ENCODE data around the gene RPP38.

RPP38 gene

DNA sequence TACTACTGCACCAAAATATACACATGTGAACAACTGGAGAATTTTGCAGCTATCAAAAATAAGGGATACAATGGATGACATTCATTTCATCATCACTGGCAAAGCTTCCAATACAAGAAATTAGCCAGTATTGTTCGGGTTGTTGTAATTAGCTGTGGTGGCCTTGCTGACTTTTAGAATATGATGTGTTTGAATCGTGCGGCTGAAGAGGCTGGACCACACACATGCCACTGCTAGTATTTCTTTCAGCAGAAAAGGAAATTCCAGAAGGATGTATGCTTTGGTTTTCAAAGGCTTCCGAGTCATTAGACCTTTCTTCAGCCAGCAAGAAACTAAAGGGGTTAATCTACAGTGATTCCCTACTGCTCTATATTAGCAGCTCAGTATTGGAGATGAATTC is 16.6 kb downstream of the RPP38 start:
- no peak for FAIRE-seq

DNA sequence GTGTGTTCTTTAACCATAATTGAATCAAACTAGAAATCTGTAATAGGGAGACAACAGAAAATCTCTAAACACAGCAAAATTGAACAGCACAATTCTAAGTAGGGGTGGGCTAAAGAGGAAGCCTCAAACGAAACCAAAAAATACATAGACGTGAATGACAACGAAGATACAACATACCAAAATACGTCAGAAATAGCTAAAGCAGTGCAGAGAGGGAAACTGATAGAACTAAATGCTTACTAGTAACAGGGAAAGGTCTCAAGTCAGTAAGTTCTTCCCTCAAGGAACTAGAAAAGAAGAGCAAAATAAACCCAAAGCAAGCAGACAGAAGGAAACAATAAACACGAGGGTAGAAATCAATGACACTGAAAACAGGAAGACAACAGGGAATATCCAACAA is 19.1 kb downstream of the RPP38 start:
- no peak for FAIRE-seq

DNA sequence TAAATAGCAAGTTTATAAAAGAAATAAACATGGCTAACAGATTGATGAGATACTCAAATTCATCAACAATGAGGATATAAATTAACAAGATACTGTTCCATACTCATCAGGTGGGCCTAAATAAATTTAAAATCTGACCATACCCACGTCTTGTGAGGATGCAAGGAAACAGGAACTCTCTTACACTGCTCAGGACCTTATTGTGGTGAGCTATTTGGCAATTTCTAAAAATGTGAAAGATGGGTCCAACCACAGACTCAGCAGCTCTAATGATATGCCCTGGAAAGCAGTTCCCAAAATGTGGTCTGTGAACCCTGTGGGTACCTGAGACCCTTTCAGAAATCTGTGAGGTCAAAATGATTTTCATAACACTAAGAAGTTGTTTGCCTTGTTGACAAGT is 21.5 kb downstream of the RPP38 start:
- FAIRE-seq: no peak

DNA sequence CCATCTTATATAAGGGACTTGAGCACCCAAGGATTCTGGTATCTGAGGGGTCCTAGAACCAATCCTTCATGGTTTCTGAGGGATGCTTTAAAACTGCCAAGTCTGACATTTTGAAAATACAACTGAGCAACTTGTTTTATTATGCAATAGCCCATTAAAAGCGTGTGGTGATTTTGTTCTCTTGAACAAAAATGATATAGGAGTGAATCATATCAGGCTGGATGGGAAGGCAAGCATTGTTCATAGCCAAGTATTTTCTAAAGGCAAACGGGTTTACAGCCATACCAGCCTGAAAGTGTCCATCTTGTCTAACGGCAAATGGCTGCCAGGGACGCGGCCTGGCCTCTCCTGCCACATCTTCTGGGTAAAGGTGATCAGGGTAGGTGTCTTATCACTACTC is 23.4 kb downstream of the RPP38 start:
- FAIRE-seq: no peak

DNA sequence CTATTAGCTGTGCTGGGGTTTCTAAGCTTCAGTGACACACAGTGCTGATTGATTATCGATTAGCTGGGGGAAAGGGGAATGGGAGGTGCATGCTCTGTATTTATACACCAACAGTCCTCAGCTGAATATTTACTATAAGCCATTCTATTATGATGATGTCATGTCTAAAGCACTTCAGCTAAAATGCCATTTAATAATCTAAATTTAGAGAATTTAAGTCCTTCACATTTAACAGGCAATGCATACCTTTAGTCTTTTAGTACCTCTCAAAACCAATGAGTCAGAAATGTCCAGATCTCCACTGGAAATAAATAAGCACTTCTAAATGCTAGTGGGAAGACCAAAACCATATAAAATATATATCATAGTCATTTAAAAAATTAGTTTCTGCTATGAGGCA is 24.6 kb downstream of the RPP38 start:
- no peak for FAIRE-seq

DNA sequence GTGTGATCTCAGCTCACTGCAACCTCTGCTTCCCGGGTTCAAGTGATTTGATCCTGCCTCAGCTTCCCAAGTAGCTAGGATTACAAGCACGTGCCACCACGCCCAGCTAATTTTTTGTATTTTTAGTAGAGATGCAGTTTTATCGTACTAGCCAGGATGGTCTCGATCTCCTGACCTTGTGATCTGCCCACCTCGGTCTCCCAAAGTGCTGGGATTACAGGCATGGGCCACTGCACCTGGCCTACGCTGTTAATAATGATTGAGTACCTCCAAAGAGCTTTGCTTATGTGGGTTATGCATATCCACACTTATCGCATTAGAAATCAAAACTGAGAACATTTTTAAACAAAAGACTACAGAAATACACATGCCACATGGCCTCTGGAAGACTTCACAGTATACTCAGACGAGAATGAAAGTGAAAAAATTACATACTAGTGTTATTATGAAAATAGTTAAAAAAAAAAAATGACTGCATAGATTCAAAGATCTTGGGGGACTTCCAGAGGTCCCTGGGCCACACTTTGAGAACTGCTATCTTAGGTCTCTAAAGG is 25.4 kb downstream of the RPP38 start:
- no peak for FAIRE-seq

DNA sequence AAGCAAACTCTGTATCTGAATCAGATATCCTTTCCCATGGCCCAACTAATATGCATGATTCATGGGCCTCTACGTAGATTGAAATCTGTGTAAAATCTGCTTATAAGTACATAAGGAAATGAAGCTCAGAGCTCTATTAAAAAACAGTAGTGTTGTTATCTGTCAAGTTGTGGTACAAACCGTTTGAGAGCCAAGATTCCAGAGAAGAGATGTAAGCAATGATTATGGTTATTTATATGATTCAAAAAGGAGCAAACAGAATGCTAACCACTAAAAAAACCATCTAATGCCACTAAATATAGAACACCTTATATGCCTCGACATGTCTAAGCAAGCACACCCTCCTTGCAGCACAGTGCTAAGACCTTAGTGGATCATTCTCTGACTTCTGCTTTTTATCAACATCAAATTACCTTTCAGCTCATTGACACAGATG is 26.6 kb downstream of the RPP38 start:
- no peak for FAIRE-seq

DNA sequence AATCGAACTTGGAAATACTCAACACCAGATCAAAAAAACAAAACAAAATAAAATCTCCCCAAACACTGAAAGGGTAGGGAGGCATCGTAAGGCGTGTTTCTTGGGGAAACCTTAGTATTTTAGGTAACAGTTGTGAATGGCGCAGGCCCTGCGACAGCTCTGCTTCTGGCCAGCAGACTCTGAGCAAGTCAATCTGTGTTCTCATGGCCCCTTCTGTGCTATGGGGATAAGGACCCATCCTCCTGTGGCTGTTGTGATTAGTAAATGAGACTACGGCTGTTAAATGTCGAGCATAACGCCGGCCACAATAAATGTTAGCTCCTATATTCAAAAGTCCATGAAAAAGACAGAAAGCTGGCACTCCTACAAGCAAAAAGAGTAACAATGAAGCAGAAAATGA is 27.0 kb downstream of the RPP38 start:
- FAIRE-seq: no peak

DNA sequence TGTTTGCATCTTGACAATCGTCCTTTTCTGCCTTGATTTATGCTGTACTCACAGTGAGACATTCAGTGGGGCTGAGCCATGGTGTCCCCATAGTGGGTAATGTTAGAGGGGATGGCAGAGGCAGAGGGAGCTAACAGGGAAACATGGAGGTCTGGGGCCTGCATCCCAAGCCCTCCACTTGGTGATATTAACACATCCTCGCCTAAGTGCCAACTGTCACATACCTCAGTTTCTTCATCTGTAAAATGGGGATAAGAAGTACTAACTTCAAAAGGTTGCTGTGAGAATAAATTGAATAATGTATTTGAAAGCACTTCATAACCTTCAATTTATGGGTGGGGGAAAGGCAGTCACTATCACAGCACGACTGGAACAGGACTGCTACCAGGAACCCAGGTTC is 27.8 kb downstream of the RPP38 start:
- no peak for FAIRE-seq

DNA sequence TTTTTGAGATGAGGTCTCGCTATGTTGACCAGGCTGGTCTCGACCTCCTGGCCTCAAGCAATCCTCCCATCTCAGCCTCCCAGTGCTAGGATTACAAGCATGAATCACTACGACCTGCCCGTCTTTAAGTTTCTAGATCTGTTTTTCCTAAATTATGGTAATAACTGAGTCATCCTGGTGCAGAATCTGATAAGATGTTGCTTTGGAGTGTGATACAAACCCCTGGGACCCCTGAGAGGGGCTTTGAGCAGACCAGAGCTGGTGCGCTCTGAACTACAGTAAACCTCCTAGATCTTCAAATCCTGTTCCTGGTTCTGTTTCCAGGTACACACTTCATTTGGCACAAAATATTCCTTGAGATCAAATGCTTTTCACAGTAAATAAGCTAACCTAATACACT is 34.2 kb downstream of the RPP38 start:
- FAIRE-seq: no peak

DNA sequence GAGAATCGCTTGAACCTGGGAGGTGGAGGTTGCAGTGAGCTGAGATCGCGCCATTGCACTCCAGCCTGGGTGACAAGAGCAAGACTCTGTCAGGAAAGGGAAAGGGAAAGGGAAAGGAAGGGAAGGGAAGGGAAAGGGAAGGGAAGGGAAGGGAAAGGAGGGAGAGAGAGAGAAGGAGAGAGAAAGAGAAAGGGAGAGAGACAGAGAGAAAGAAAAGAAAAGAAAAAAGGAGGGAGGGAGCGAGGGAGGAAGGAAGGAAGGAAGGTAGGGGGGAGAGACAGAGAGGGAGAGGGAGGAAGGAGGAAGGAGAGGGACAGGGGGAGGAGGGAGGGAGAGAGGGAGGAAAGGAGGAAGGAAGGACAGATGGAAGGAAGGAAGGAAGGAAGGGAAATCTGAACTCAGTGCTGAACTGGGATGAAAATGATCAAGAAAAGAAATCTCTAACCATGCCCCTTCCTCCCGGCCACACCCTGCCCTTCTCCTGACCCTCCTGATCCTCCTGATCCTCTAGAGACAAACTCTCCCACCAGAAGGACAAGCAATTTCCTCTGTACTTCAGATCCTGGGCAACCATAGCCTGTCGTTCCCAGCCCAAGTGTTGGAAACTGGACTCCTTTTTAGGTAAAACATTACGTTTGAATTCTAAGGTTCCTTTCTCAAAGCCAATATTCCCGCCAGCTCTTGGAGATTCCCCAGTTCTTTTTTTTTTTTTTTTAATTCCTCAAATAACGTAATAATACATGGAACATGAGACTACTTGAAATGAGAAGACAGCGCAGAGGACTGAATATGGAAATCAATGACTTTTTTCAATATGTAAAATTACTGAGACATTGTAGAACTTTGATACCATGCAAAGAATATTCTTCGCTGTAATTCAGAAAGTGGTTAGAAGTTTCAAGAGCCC is 39.2 kb downstream of the RPP38 start:
- no peak for FAIRE-seq

DNA sequence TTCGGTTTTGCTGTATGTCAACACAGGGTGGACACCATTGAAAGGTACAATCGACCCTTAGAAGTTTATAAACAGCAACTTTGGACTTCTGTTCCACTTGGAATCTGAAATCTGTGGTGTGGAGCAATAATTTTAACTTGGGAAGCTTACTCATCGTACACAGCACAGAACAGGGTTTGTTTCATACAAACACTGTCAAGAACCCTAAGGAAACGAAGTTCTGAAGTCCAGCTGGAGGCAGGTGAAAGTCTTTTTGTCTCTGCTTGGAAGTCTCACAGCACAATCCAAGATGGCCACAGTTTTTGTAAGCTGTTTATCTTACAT is 39.8 kb downstream of the RPP38 start:
- FAIRE-seq: no peak

DNA sequence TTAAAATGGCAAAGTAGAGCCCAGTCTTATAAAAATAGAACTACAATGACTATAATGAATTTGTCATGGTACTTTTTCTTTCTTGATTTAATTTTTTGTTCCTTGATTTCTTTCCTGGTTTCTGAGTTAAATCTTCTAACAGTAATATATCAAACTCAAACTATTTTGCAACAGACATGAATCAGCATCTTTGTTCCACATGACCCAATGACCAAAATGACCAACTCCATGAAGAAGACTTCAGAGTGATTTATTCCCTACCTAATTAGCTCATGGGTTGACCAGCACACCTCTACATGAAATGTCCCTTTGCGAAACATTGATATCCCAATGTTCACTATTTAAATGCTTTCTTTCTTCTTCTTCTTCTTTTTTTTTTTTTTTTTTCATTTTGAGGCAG is 40.5 kb downstream of the RPP38 start:
- FAIRE-seq: no peak

DNA sequence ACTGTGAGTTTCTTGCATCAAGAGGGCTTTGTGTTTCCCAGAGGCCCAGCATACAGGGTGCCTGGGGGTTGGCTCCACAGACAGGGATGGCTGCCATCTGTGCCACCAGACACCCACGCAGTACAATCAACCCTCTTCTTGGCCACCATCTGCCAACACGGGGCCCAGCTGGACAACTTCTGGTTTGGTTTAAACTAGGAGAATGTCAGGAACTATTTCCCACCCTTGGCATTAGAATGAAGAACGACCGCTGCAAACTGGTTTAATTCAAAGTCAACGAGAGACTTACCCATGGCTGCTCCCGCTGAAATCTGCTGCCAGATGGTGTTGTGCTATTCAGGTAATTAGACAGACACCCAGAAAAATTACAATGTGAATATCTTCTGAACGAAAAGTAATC is 43.5 kb downstream of the RPP38 start:
- no peak for FAIRE-seq

DNA sequence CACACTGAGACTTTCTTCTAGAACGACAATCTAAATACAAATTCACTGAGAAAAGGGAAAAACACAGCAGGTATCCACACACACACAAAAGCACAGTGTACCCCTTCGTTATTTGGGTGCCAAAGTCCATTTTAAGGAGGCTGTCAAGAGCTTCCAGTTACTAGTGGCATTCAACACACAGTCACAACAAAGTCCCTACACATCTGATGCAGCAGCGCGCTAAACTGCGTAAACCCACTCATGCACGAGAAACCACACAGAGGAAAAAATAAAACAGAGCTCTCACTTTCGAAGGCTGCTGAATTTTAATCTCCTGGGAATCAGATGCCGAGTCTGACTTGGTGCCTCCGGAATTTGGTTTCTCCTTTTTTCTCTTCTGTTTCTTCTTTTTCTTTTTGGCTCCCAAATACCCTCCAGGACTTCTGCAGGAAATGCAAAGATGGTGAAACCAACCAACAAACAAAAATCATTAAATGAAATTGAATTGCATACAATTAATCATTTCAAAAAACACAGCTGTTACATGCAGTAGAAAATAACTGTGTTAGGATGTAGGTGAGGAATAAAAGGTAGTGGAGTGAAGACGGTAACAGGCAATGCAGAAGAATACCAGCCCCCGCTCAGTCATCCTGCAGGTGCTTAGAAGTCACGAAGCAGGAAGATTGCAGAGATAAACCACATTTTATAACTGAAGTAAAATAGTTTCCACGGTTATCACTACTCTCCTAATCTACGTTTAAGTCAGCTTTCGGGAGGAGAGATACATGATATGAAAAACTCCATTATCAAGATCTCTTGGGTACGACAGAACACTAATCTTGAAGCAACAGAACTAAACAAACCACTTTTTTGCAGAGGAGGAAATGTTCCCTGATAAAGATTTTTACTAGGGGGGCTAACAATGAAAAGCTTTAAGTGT is 44.2 kb downstream of the RPP38 start:
- FAIRE-seq: no peak

DNA sequence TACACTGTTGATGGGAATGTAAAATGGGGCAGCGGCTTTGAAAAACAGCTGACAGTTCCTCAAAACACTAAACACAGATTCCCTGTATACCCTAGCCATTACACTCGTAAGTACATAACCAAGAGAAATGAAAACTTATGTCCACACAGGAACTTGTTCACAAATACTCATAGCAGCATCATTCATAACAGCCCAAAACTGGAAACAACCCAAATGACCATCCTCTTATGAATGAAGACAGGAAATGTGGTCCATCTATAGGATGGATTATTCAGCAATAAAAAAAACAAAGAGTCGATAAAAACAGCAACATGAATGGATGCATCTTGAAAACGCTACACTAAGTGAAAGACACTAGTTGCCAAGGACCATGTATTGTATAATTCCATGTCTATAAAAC is 47.6 kb downstream of the RPP38 start:
- FAIRE-seq: no peak

DNA sequence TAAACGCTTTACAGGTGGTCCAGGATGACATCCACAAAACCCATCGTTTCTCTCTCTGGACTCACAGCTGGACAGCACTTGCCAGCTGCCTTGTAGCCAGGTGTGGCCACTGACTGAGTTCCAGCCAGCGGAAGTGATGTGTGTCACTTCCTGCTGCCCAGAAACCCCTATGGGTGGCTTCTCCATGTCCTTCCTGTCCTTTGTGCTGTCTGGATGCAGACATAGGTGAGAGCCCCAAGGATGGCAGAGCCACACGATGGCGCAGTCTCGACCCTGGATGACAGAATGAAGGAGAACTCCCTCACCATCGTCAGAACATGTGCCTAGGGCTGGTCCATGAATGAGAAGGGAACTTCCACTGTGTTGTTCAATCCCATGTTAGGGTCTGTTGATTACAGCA is 49.2 kb downstream of the RPP38 start:
- FAIRE-seq: no peak

DNA sequence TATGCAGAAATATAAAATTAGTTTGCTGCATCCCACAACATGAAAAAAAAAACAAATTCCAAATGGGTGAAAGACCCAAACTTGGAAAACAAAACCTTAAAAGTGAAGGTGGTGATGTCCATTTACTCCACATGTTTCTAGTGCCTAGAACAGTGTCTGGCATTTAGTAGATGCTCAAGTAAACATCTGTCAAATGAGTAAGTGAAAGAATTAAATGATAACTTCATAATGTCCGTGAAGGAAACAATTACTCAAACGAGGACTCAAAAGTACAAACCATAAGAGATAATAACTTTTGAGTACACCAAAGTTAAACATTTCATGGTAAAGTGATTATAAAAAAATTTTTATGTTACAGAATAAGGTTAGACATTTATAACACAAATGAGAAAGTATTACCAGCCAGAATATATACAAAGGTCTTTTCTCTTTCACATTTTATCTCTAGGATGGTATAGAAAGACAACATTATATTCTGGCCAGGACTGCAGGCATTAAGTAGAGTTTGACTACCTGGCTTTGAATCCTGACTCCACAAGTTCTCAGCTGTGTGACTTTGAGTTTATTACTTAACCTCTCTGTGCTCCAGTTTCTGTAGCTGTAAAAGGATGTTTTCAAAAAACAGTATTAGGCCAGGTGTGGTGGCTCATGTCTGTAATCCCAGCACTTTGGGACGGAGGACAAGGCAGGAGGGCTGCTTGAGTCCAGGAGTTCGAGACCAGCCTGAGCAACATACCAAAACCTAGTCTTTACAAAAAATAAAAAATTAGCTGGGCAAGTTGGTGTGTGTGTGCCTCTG is 50.6 kb downstream of the RPP38 start:
- no peak for FAIRE-seq

DNA sequence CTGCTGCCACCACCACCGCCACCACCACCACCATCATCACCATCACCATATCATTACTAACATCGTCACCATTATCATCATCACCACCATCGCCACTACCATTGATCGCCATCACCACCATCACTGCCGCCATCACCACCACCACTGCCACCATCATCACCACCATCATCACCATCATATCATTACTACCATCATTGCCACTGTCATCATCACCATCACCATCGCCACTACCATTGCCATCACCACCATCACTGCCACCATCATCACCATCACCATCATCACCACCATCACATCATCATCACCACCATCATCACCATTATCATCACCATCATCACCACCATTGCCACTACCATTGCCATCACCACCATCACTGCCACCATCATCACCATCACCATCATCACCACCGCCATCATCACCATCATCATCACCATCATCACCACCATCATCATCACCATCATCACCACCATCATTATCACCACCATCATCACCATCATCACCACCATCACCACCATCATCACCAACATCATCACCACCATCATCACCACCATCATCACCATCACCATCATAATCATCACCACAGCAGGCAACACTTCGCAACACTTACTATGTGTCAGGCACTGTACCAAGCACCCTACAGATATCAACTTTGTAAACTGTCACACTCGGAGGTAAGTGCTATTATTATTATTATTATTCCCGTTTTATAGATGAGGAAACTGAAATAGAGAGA is 52.1 kb downstream of the RPP38 start:
- FAIRE-seq: no peak

DNA sequence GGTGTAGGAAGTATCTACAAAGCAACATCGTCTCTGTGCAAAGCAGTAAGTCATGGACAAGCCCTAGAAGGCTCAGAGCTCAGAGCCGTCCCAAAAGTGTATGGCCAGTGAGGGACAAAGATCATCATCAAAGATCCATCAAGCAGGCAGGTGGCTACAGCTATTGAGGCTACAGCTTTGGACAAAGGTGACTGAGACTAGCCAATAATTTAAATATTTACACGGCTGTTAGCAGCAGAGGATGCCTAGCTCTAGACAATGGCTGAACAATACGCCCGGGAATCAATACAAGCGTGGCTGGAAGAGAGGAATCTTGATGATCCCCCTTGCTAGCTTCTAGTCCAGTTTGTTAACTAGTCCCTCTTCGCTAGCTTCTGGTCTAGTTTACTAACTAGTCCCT is 53.4 kb downstream of the RPP38 start:
- FAIRE-seq: no peak

DNA sequence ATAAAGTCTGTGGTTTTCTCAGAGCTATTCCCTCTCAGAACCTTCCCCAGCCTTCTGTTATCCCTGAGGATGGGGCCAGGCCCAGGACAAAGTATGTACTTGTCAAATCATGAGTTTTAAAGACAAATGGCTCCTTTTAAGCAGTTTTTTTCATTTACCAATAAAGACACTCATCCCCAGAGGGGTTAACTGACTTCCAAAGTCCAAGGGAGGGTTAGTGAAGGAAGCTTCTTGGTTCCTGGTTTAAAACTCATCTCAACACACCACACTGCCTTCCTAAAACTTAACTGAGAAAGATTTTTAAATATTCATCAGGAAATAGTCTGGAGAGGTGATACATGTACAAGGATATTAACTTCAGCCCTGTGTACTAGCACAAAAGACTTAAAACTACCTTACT is 55.4 kb downstream of the RPP38 start:
- FAIRE-seq: no peak

Measured in endometrium (tissue), 2 donors.